ENCODE data around the gene MRTFA.
"Not testable (repeated sequence)": the region's sequence is repeated elsewhere in the genome, so short reads cannot be mapped to it uniquely, and the experiment has no call there.

Gene MRTFA

DNA sequence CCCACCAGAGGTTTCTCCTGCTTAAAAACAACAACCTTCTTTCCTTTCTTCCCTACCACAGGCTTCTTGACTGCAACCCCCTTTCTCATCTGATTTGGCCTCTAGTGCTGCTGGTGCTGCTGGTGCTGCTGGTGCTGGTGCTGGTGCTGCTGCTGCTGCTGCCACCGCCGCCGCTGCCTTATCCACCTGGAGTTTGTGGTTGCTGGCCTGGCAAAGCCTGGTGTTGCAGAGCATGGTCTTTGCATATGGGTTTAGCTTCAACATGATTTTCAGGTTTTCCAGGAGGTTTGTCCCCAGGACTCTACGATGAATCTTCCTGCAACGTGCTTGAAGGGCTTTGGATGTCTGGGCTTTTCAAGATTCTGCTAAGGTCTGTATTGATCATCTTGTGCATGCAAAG is 49.7 kb downstream of the MRTFA start:
- Histone ChIP-seq H4K20me1 (ENCODE audit: low read depth, low read length) (no peaks in the 10 kb centered on the region), H3F3A (ENCODE audit: insufficient read depth) (peaks cover 7% of the 10 kb centered on the region), H3K4me3 (ENCODE audit: insufficient read depth, low read length, poor library complexity, severe bottlenecking) (no peak overlapping the region), H3K27ac (ENCODE audit: low read depth, low read length) (no peak overlapping the region), H2AFZ (ENCODE audit: low read depth, low read length, severe bottlenecking) (no peak overlapping the region), H3K9ac (ENCODE audit: low read length) (no peak overlapping the region), H3K9me3 (ENCODE audit: insufficient read depth, low read length) (no peaks in the 10 kb centered on the region), H3K4me2 (ENCODE audit: low read depth, low read length, poor library complexity, severe bottlenecking) (no peak overlapping the region), H3K27me3 (ENCODE audit: low read length) (no peaks in the 10 kb centered on the region), H3K79me2 (ENCODE audit: insufficient read depth, low read length) (peaks cover 91% of the 10 kb centered on the region), H3K9me2 (replicated peaks; ENCODE audit: insufficient read depth, low read length) (no peaks in the 10 kb centered on the region), H3K36me3 (ENCODE audit: low read length) (peaks cover 12% of the 10 kb centered on the region; the same call in 1 of the 2 replicates)
- no peak for TF ChIP-seq EZH2phosphoT487 (conservative IDR thresholded peaks at IDR 0.05; ENCODE audit: low read length)
- TF ChIP-seq, protein P1, sequence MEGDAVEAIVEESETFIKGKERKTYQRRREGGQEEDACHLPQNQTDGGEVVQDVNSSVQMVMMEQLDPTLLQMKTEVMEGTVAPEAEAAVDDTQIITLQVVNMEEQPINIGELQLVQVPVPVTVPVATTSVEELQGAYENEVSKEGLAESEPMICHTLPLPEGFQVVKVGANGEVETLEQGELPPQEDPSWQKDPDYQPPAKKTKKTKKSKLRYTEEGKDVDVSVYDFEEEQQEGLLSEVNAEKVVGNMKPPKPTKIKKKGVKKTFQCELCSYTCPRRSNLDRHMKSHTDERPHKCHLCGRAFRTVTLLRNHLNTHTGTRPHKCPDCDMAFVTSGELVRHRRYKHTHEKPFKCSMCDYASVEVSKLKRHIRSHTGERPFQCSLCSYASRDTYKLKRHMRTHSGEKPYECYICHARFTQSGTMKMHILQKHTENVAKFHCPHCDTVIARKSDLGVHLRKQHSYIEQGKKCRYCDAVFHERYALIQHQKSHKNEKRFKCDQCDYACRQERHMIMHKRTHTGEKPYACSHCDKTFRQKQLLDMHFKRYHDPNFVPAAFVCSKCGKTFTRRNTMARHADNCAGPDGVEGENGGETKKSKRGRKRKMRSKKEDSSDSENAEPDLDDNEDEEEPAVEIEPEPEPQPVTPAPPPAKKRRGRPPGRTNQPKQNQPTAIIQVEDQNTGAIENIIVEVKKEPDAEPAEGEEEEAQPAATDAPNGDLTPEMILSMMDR (IDR thresholded peaks at IDR 0.05; ENCODE audit: insufficient read depth, low read length, poor library complexity, severe bottlenecking), result no peak

DNA sequence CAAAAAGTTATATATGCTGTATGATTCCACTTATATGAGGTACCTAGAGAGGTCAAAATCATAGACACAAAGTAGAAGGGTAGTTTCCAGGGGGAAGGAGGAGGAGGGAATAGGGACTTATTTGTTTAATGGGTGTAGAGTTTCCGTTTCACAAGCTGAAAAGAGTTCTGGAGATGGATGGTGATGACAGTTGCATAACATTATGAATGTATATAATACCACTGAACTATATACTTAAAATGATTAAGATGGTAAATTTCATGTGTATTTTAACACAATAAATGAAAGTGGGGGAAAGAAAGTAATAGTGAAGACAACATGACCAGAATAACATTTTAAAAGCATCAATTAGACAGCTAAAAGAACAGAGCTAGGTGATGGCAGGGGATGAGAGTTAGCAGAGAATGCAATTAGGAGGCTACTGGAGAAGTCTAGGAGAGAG is 51.2 kb downstream of the MRTFA start:
- Histone ChIP-seq H3K9me2 (replicated peaks; ENCODE audit: insufficient read depth, low read length) (no peaks in the 10 kb centered on the region), H3K36me3 (ENCODE audit: low read length) (peaks cover 12% of the 10 kb centered on the region; the same call in 1 of the 2 replicates), H3K79me2 (ENCODE audit: insufficient read depth, low read length) (peaks cover 84% of the 10 kb centered on the region), H3K4me2 (ENCODE audit: low read depth, low read length, poor library complexity, severe bottlenecking) (no peak overlapping the region), H4K20me1 (ENCODE audit: low read depth, low read length) (no peaks in the 10 kb centered on the region), H3F3A (ENCODE audit: insufficient read depth) (no peaks in the 10 kb centered on the region; the same call in 1 of the 2 replicates), H2AFZ (ENCODE audit: low read depth, low read length, severe bottlenecking) (no peak overlapping the region), H3K27me3 (ENCODE audit: low read length) (no peaks in the 10 kb centered on the region), H3K9me3 (ENCODE audit: insufficient read depth, low read length) (no peaks in the 10 kb centered on the region), H3K27ac (ENCODE audit: low read depth, low read length) (no peak overlapping the region), H3K4me3 (ENCODE audit: insufficient read depth, low read length, poor library complexity, severe bottlenecking) (no peak overlapping the region), H3K9ac (ENCODE audit: low read length) (no peak overlapping the region)
- TF ChIP-seq, protein P1 (IDR thresholded peaks at IDR 0.05; ENCODE audit: insufficient read depth, low read length, poor library complexity, severe bottlenecking), result no peak
- TF ChIP-seq EZH2phosphoT487 (conservative IDR thresholded peaks at IDR 0.05; ENCODE audit: low read length), result no peak

GRCh38 chr22:40584766-40585165 is 51.8 kb downstream of the MRTFA start:
- H4K20me1 ChIP-seq (ENCODE audit: low read depth, low read length); H3K36me3 ChIP-seq (ENCODE audit: low read length); H2AFZ ChIP-seq (ENCODE audit: low read depth, low read length, severe bottlenecking); H3K9me3 ChIP-seq (ENCODE audit: insufficient read depth, low read length); H3K4me3 ChIP-seq (ENCODE audit: insufficient read depth, low read length, poor library complexity, severe bottlenecking); H3K9ac ChIP-seq (ENCODE audit: low read length); H3K27me3 ChIP-seq (ENCODE audit: low read length); H3K4me2 ChIP-seq (ENCODE audit: low read depth, low read length, poor library complexity, severe bottlenecking); H3K27ac ChIP-seq (ENCODE audit: low read depth, low read length); H3F3A ChIP-seq (ENCODE audit: insufficient read depth); H3K9me2 ChIP-seq (replicated peaks; ENCODE audit: insufficient read depth, low read length): not testable (repeated sequence)
- peaks cover 85% of the 10 kb centered on the region for H3K79me2 ChIP-seq (ENCODE audit: insufficient read depth, low read length)

GRCh38 chr22:40583053-40583741 is 53.3 kb downstream of the MRTFA start:
- no peaks in the 10 kb centered on the region for H4K20me1 ChIP-seq (ENCODE audit: low read depth, low read length)
- H2AFZ ChIP-seq (ENCODE audit: low read depth, low read length, severe bottlenecking), result no peak overlapping the region
- no peak overlapping the region for H3K4me2 ChIP-seq (ENCODE audit: low read depth, low read length, poor library complexity, severe bottlenecking)
- no peak overlapping the region for H3K4me3 ChIP-seq (ENCODE audit: insufficient read depth, low read length, poor library complexity, severe bottlenecking)
- TF ChIP-seq EZH2phosphoT487 (conservative IDR thresholded peaks at IDR 0.05; ENCODE audit: low read length), result no peak
- TF ChIP-seq, protein P1 (IDR thresholded peaks at IDR 0.05; ENCODE audit: insufficient read depth, low read length, poor library complexity, severe bottlenecking), result no peak
- H3K79me2 ChIP-seq (ENCODE audit: insufficient read depth, low read length), result peaks cover 85% of the 10 kb centered on the region
- H3K9ac ChIP-seq (ENCODE audit: low read length), result no peak overlapping the region
- H3K27ac ChIP-seq (ENCODE audit: low read depth, low read length), result no peak overlapping the region
- H3K27me3 ChIP-seq (ENCODE audit: low read length), result no peaks in the 10 kb centered on the region
- no peaks in the 10 kb centered on the region for H3K9me3 ChIP-seq (ENCODE audit: insufficient read depth, low read length)
- no peaks in the 10 kb centered on the region for H3K9me2 ChIP-seq (replicated peaks; ENCODE audit: insufficient read depth, low read length)
- peaks cover 5% of the 10 kb centered on the region for H3F3A ChIP-seq (ENCODE audit: insufficient read depth)
- H3K36me3 ChIP-seq (ENCODE audit: low read length), result peaks cover 9% of the 10 kb centered on the region; the same call in 1 of the 2 replicates

Measured in SU-DHL-6 (cell line).